Measurements from ENCODE around the gene SPART.

Gene SPART

DNA sequence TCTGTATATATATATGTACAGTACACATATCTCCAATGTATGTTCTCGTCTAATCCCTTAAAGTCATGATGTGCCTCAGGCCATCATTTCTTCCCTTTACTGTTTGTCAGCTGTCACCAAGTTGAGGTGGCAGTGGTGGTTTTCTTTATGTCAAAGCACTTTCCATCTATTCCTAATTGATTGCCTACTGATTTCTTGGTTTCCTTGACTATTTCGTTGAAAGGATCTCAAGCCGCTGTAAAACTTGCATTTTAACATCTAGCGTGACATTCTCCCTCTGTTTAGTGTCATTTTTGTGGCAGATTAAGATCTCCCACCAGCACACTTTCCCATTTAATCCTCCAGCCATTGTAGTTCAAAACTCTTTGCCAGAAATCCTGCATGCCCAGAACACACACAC is 25.0 kb upstream of the SPART start:
- Histone ChIP-seq H3K9ac (ENCODE audit: low read length) (no peak overlapping the region), H3K27me3 (replicated peaks; ENCODE audit: insufficient read depth, low read length) (no peaks in the 10 kb centered on the region), H3K9me3 (replicated peaks; ENCODE audit: insufficient read depth, low read length) (no peaks in the 10 kb centered on the region), H3K9me2 (replicated peaks; ENCODE audit: insufficient read depth, low read length) (no peaks in the 10 kb centered on the region), H3K4me3 (ENCODE audit: low read length) (no peak overlapping the region), H3K36me3 (replicated peaks; ENCODE audit: insufficient read depth, low read length) (no peaks in the 10 kb centered on the region), H3K27ac (ENCODE audit: low read length) (no peak overlapping the region), H3K4me2 (ENCODE audit: low read depth, low read length) (no peak overlapping the region), H3K79me2 (ENCODE audit: low read length) (no peaks in the 10 kb centered on the region), H3F3A (ENCODE audit: insufficient read depth, low read length) (no peaks in the 10 kb centered on the region), H4K20me1 (ENCODE audit: insufficient read depth, low read length) (no peaks in the 10 kb centered on the region), H3K4me1 (ENCODE audit: low read length) (no peaks in the 10 kb centered on the region), H2AFZ (ENCODE audit: low read length) (no peak overlapping the region)
- TF ChIP-seq EZH2 (optimal IDR thresholded peaks at IDR 0.05; ENCODE audit: low read depth, low read length) (no peak), EZH2phosphoT487 (IDR thresholded peaks at IDR 0.05; ENCODE audit: low read length) (no peak)
- TF ChIP-seq, protein P1, sequence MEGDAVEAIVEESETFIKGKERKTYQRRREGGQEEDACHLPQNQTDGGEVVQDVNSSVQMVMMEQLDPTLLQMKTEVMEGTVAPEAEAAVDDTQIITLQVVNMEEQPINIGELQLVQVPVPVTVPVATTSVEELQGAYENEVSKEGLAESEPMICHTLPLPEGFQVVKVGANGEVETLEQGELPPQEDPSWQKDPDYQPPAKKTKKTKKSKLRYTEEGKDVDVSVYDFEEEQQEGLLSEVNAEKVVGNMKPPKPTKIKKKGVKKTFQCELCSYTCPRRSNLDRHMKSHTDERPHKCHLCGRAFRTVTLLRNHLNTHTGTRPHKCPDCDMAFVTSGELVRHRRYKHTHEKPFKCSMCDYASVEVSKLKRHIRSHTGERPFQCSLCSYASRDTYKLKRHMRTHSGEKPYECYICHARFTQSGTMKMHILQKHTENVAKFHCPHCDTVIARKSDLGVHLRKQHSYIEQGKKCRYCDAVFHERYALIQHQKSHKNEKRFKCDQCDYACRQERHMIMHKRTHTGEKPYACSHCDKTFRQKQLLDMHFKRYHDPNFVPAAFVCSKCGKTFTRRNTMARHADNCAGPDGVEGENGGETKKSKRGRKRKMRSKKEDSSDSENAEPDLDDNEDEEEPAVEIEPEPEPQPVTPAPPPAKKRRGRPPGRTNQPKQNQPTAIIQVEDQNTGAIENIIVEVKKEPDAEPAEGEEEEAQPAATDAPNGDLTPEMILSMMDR (IDR thresholded peaks at IDR 0.05; ENCODE audit: low read length) = no peak
- no peak for DNase-seq

DNA sequence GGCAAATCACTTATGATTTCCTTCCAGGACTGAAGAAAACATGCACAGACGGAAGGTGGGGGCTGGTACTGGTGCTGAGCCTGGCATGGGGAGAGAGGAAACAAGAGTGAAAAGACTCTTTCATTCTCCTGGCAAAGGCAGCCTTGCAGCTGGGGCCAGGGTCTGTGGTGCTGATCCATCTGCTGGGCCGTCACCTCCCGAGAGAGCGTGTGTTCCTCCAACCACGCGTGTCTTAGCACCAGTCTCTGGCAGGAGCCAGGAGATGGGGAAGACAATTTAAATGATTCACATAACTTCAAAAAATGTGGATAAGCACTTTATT is 23.9 kb upstream of the SPART start:
- Histone ChIP-seq H3K9me2 (replicated peaks; ENCODE audit: insufficient read depth, low read length) (no peaks in the 10 kb centered on the region), H3F3A (ENCODE audit: insufficient read depth, low read length) (no peaks in the 10 kb centered on the region), H2AFZ (ENCODE audit: low read length) (no peak overlapping the region), H4K20me1 (ENCODE audit: insufficient read depth, low read length) (no peaks in the 10 kb centered on the region), H3K4me3 (ENCODE audit: low read length) (no peak overlapping the region), H3K4me1 (ENCODE audit: low read length) (no peaks in the 10 kb centered on the region), H3K9me3 (replicated peaks; ENCODE audit: insufficient read depth, low read length) (no peaks in the 10 kb centered on the region), H3K27me3 (replicated peaks; ENCODE audit: insufficient read depth, low read length) (no peaks in the 10 kb centered on the region), H3K36me3 (replicated peaks; ENCODE audit: insufficient read depth, low read length) (no peaks in the 10 kb centered on the region), H3K27ac (ENCODE audit: low read length) (no peak overlapping the region), H3K79me2 (ENCODE audit: low read length) (no peaks in the 10 kb centered on the region), H3K4me2 (ENCODE audit: low read depth, low read length) (no peak overlapping the region), H3K9ac (ENCODE audit: low read length) (no peak overlapping the region)
- TF ChIP-seq EZH2 (optimal IDR thresholded peaks at IDR 0.05; ENCODE audit: low read depth, low read length) (no peak), EZH2phosphoT487 (IDR thresholded peaks at IDR 0.05; ENCODE audit: low read length) (no peak)
- TF ChIP-seq, protein P1 (IDR thresholded peaks at IDR 0.05; ENCODE audit: low read length) = no peak
- DNase-seq = no peak

DNA sequence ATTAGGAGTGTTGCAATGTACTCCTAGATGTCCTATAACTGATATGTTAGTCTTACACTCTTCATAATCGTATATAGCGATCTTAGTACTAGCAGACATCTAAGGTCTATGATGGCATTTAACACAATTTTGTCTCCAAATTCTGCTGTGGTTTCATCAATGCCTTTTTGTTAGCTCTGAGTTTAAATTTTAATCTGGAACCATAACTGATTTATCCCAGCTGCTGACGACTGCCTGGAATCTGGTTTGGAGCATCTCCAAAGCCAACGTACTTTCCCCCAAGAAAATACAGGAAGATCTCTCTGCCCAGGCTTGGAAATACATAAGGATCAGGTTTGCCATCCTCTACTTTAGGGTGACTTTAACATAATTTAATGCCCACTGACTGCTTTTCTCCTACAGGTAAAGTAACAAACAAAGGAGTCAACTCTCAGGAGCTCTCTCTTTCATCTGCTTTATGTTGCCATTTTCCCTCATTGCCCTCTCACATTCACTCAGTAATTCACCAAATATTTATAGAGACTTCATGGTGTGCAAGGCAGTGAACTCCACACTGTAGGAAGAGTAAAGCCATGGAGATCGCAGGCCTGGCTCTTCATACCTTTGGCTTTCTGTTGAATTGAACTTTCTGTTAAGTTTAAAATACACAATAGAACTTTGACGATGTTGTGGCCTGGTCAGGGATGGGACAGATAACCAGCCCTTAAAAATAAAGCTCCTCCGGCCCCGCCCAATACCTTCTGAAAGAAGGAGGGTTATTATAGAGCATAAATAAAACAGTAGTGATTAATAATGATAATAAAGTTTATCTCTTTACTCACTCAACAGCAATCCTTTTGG is 23.3 kb upstream of the SPART start:
- Histone ChIP-seq H3K36me3 (replicated peaks; ENCODE audit: insufficient read depth, low read length) (no peaks in the 10 kb centered on the region), H2AFZ (ENCODE audit: low read length) (no peak overlapping the region), H3K27me3 (replicated peaks; ENCODE audit: insufficient read depth, low read length) (no peaks in the 10 kb centered on the region), H3K4me1 (ENCODE audit: low read length) (no peaks in the 10 kb centered on the region), H3K27ac (ENCODE audit: low read length) (no peak overlapping the region), H3K79me2 (ENCODE audit: low read length) (no peaks in the 10 kb centered on the region), H3K4me3 (ENCODE audit: low read length) (no peak overlapping the region), H3K9me2 (replicated peaks; ENCODE audit: insufficient read depth, low read length) (no peaks in the 10 kb centered on the region), H3K4me2 (ENCODE audit: low read depth, low read length) (no peak overlapping the region), H3K9me3 (replicated peaks; ENCODE audit: insufficient read depth, low read length) (no peaks in the 10 kb centered on the region), H3F3A (ENCODE audit: insufficient read depth, low read length) (no peaks in the 10 kb centered on the region), H3K9ac (ENCODE audit: low read length) (no peak overlapping the region), H4K20me1 (ENCODE audit: insufficient read depth, low read length) (no peaks in the 10 kb centered on the region)
- DNase-seq = no peak
- TF ChIP-seq, protein P1 (IDR thresholded peaks at IDR 0.05; ENCODE audit: low read length) = no peak
- no peak for TF ChIP-seq EZH2phosphoT487 (IDR thresholded peaks at IDR 0.05; ENCODE audit: low read length)
- no peak for TF ChIP-seq EZH2 (optimal IDR thresholded peaks at IDR 0.05; ENCODE audit: low read depth, low read length)

Data from MM.1S (cell line).